NCI-H2227 treated with DMSO at 0.1 percent for 48 hours (cell line): ENCODE measurements around the gene TRMT5.

Source experiments
- DNase-seq: peaks from one replicate; lab custom pipeline; 2025; lab: John Stamatoyannopoulos, UW

Gene TRMT5

GRCh38 chr14:60980811-60981632, at the start of gene TRMT5, which contains the start of gene SLC38A6:
TRMT5 (minus strand) TSS chr14:60981079; CDS start chr14:60980973, 106 bp downstream.
SLC38A6 (plus strand) TSS chr14:60981245; CDS start chr14:60981278, 33 bp downstream.
- peak; percentile 89 for DNase-seq

GRCh38 chr14:61026526-61026925, 45.6 kb upstream of the TRMT5 start:
- DNase-seq, result no peak

- DNase-seq, result peak; percentile 70
Observed at GRCh38 chr14:61025251-61026223, 44.7 kb upstream of the TRMT5 start.

GRCh38 chr14:61019537-61019936, 38.7 kb upstream of the TRMT5 start:
- no peak for DNase-seq

GRCh38 chr14:61003571-61003970, 22.7 kb upstream of the TRMT5 start:
- DNase-seq, result no peak

GRCh38 chr14:60999536-60999935, 18.7 kb upstream of the TRMT5 start:
- DNase-seq, result no peak

GRCh38 chr14:60998617-60999016, 17.7 kb upstream of the TRMT5 start:
- DNase-seq, result no peak

GRCh38 chr14:60989599-60989998, 8.7 kb upstream of the TRMT5 start:
- DNase-seq, result no peak

GRCh38 chr14:60986500-60986899, 5.6 kb upstream of the TRMT5 start:
- no peak for DNase-seq

GRCh38 chr14:60984196-60984595, 3.3 kb upstream of the TRMT5 start:
- no peak for DNase-seq

GRCh38 chr14:60981633-60982455, 965 bp upstream of the TRMT5 start:
- DNase-seq, result peak; percentile 39

GRCh38 chr14:60977847-60978246, 3.0 kb downstream of the TRMT5 start:
- no peak for DNase-seq

- no peak for DNase-seq
Observed at GRCh38 chr14:60975551-60975950, 5.3 kb downstream of the TRMT5 start.

- DNase-seq, result no peak
Observed at GRCh38 chr14:60974090-60974651, 6.7 kb downstream of the TRMT5 start.

GRCh38 chr14:60973070-60973469, 7.8 kb downstream of the TRMT5 start:
- no peak for DNase-seq

- DNase-seq, result no peak
Observed at GRCh38 chr14:60972295-60972694, 8.6 kb downstream of the TRMT5 start.

- no peak for DNase-seq
Observed at GRCh38 chr14:60971271-60971670, 9.6 kb downstream of the TRMT5 start.

GRCh38 chr14:60970146-60970545, 10.7 kb downstream of the TRMT5 start:
- DNase-seq, result no peak

GRCh38 chr14:60968671-60969070, 12.2 kb downstream of the TRMT5 start:
- DNase-seq, result no peak

GRCh38 chr14:60968099-60968498, 12.8 kb downstream of the TRMT5 start:
- no peak for DNase-seq

GRCh38 chr14:60965402-60965801, 15.5 kb downstream of the TRMT5 start:
- DNase-seq, result no peak
